HG03175 (cell line): ENCODE results near the gene UBR1.
"Not testable (repeated sequence)": the region's sequence is repeated elsewhere in the genome, so short reads cannot be mapped to it uniquely, and the experiment has no call there.

Source experiments
- ATAC-seq: cut with Tn5 transposase; IDR thresholded peaks from one replicate; pipeline ENCODE4 v1.9.1; 2021; ENCODE audit warnings: mild to moderate bottlenecking, moderate library complexity; ENCODE audit not compliant: unreplicated experiment

Gene UBR1

DNA sequence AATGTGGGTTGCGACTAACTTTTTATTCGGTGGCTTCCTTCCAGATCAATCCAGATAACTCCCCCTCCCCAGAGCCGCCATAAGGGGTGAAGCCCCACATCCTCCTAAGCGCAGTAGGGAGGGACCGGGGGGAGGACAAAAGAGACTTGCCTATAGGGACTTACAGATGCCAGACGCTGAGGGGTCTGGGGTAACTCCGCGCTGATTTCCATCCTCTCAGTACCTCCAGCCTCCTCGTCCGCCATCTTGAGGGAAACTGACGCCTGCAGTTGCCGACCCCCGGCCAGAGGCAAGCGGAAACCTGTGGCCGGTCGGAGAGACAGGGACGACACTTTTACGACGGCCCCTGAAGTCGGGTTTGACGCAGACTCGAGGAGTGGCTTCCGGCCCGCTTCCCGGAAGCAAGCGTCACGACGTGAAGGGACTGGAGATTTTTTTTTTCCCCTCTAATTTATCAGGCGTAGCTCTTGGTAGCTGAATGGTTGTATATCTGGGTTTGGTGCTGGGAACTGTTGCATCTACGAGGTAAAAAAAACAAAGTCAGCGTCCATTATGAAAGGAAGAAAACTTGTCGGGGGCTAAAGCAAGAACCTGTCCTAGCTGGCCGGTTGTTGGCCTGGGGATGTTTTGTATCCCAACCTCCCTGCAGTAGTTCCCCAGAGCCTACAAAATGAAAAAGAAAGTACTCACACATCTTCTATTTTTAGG is at the start of gene UBR1:
TSS of gene UBR1 (minus strand) at position 261 of the 708 bp plus-strand sequence. CDS start at position 245, 16 bp downstream.
- peak; percentile 87 for ATAC-seq

GRCh38 chr15:43153269-43153668 is 47.4 kb upstream of the UBR1 start:
- ATAC-seq: no peak

DNA sequence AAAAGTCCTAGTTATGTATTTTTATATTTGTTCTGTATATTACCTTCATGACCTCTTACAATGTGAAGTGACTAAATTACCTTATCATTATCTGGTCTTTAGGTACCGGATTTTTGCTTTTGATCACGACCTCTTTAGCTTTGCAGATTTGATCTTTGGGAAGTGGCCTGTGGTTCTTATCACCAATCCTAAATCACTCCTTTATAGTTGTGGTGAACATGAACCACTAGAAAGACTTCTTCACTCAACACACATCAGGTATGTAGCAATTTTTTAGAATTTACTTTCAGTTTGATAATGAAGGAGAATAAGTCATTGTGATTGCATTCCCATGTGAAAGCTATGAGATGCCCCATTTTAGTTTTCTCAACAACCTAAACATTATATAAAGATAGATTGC is 45.9 kb upstream of the UBR1 start:
- no peak for ATAC-seq

DNA sequence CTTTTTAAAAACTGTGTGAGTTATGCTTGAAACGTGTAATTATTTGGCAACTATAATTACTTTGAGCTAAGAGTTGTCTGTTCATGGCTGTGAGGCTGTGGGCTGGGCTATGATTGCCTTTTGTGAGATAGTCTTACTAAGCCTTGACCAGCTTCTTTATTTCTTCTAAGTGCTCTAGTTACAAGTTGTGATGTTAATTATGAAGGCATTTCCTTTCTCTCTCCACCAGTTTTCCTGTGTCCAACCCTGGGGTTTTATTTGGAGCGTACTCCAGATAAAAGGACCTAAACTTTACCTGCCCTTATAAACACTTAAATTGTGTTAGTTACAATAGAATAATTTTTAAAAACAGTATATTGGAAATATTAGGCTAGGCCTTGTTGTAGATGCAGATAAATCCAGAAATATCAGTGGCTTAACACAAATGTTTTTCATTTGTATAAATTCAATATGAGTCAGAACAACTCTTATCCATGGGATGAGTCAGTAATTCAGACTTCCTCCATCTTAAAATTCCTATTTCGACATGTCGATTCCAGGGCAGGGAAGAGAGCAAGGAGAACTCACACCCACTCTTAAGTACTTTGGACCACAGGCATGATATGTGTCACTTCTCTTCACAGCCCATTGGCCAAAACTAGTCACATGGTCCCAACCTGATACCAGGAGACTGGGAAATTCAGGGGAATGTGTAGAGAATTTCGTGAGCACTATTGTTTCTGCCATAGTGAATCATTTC is 44.5 kb upstream of the UBR1 start:
- ATAC-seq: no peak

DNA sequence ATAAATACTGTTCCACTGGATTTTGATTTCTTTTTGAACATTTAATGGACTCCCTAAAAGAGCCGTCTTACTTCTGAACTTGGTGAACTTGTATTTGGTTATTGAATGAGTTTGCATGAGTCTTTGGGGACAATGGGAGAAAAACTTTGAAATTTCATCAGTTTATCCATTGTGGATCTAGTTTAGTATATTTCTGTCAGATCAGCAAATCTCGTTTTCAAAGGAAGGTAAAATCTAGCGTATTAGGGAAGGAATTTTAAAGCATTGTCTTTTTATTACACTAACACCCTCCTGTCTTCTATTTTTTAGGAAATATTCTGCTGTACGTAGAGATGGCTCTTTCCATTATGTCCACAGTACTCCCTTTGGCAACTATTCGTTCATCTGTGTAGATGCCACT is 40.3 kb upstream of the UBR1 start:
- ATAC-seq: no peak

- no peak for ATAC-seq
These were observed 38.7 kb upstream of the UBR1 start for GRCh38 chr15:43144512-43144911.

- no peak for ATAC-seq
These were observed 37.5 kb upstream of the UBR1 start for GRCh38 chr15:43143203-43143941.

GRCh38 chr15:43135351-43135750 is 29.5 kb upstream of the UBR1 start:
- ATAC-seq: no peak

GRCh38 chr15:43134157-43134635 is 28.4 kb upstream of the UBR1 start:
- ATAC-seq: peak; percentile 11

- peak; percentile 93 for ATAC-seq
These were observed 27.8 kb upstream of the UBR1 start, which contains the start of gene TMEM62 for GRCh38 chr15:43133430-43134156. TSS of gene TMEM62 (plus strand) at chr15:43133586. CDS start at chr15:43133803, 217 bp downstream.

DNA sequence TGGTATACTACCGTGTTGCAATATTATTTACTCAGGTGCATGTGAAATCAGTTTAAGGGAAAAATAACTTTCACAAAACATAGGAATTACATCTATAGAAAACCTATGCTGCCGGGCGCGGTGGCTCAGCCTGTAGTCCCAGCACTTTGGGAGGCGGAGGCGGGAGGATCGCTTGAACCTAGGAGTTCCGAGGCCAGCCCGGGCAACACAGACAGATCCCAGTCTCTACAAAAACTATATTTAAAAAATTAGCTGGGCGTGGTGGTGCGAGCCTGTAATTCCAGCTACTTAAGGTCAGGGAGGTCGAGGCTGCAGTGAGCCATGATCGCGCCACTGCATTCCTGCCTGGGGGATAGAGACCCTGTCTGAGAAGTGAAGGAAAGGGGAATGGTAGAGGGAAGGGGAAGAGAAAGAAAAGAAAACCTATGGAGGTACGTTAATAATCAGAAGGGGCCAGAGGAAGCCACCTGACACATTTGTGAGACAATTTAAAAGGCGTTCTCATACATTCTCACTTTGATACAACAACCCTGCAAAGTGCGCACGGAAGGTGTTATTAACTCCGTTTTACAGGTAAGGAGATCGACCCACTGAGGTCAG is 27.1 kb upstream of the UBR1 start:
- ATAC-seq: no peak

- ATAC-seq: no peak
These were observed 23.1 kb upstream of the UBR1 start for GRCh38 chr15:43128980-43129335.

GRCh38 chr15:43128174-43128979 is 22.5 kb upstream of the UBR1 start:
- not testable (repeated sequence) for ATAC-seq

DNA sequence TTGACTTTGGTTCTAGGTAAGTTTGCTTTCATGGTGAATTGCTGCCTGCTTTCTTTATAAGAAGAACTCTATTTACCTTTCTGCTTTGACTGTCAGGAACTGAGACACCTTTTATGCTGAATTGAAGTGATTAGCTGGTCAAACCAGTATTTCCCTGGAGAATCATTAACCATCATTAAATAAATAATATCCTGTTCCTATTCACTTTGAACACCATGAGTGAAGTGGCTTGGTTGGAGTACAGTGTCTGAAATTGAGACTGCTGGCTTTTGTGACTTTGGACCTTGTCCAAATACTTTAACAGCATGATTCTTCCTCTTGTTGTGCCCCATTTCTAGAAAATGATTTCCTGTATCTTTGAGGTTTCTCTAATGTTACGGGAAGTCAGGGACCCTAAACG is 21.9 kb upstream of the UBR1 start:
- no peak for ATAC-seq

- no peak for ATAC-seq
These were observed 20.5 kb upstream of the UBR1 start for GRCh38 chr15:43126356-43126755.

- ATAC-seq: no peak
These were observed 19.3 kb upstream of the UBR1 start for GRCh38 chr15:43125100-43125661.

GRCh38 chr15:43121863-43122262 is 16.0 kb upstream of the UBR1 start:
- no peak for ATAC-seq

GRCh38 chr15:43118829-43119228 is 13.0 kb upstream of the UBR1 start:
- no peak for ATAC-seq

GRCh38 chr15:43118286-43118685 is 12.4 kb upstream of the UBR1 start:
- ATAC-seq: no peak
